ENCODE results near the gene PGLYRP1. TPM values are rescaled to one million over a fixed set of nuclear protein-coding genes. Genes with fewer than 3 reads are reported as not detected.

The PGLYRP1 gene
- total and polyA plus RNA-seq, 2 of the 13 experiments (the other 11 are each of a cell fraction or from before 2014, with no cell fraction given): not detected

- BruUV-seq (replicated peaks): no TSS peak
- no peaks in the 10 kb centered on the region for H3K79me2 ChIP-seq (ENCODE audit: insufficient read depth, low read length)
- H3K4me3 ChIP-seq (replicated peaks in 1 of 3; ENCODE audit: insufficient read depth in 1 of 3, low read depth in 2 of 3, low read length in 3 of 3): no peak overlapping the region
- H3K4me1 ChIP-seq (ENCODE audit: insufficient read depth, low read length): peaks cover 37% of the 10 kb centered on the region
- 50% methylated on average over 3 of the region's 3 CpGs for WGBS (ENCODE audit: low lambda C conversion rate)
- TF ChIP-seq SETDB1 (CRISPR knock-in tag; IDR thresholded peaks at IDR 0.05; ENCODE audit: borderline replicate concordance) (no peak), HNF4A (CRISPR knock-in tag; IDR thresholded peaks at IDR 0.05) (0 out of 2 replicates have a peak, but pooled peaks have one; percentile 16), TCF7 (IDR thresholded peaks at IDR 0.05; ENCODE audit: low read depth) (0 out of 2 replicates have a peak, but pooled peaks have one; percentile 13)
- POLR2A ChIA-PET: no interaction called here
- H3K27me3 ChIP-seq (ENCODE audit: control insufficient read depth in 1 of 2, insufficient read depth in 2 of 2, low read length in 2 of 2): no peaks in the 10 kb centered on the region
- in situ Hi-C loops (cut with HindIII; ENCODE audit: extremely low pct_ligation_motif_present, low pct_unique_long_range_greater_than_20kb): no loop called here
- H3K36me3 ChIP-seq (replicated peaks in 1 of 2; ENCODE audit: control insufficient read depth in 1 of 2, insufficient read depth in 2 of 2, low read length in 2 of 2): no peaks in the 10 kb centered on the region
- no peak overlapping the region for H3K9ac ChIP-seq (ENCODE audit: insufficient read depth, low read depth, low read length)
- no peak for ATAC-seq
- FAIRE-seq: no peak
- no peaks in the 10 kb centered on the region for H4K20me1 ChIP-seq (ENCODE audit: insufficient read depth, low read length)
- H3K9me3 ChIP-seq (ENCODE audit: low read length): peaks cover 14% of the 10 kb centered on the region
- CTCF ChIA-PET (ENCODE audit: low intra/inter-chr PET ratio, low total read pairs): no interaction called here
- intact Hi-C loops (cut with micrococcal nuclease; ENCODE audit: unreplicated experiment): no loop called here
- no peak overlapping the region for H3K27ac ChIP-seq (ENCODE audit: extremely low read length, insufficient read depth, low read length)
- H3K4me2 ChIP-seq (ENCODE audit: low read depth, low read length): no peak overlapping the region
- no peak overlapping the region for H2AFZ ChIP-seq (ENCODE audit: low read length)
- peak; percentile 19 for DNase-seq (ENCODE audit: low spot score)
Measured at GRCh38 chr19:46063201-46063600, 40.3 kb upstream of the PGLYRP1 start.

GRCh38 chr19:46060012-46060411, 37.2 kb upstream of the PGLYRP1 start:
- POLR2A ChIA-PET: no interaction called here

More at GRCh38 chr19:46060012-46060411, 37.2 kb upstream of the PGLYRP1 start:
- no peak overlapping the region for H3K27ac ChIP-seq (ENCODE audit: extremely low read length, insufficient read depth, low read length)
- no peaks in the 10 kb centered on the region for H4K20me1 ChIP-seq (ENCODE audit: insufficient read depth, low read length)
- peaks cover 27% of the 10 kb centered on the region for H3K4me1 ChIP-seq (ENCODE audit: insufficient read depth, low read length)
- H3K9me3 ChIP-seq (ENCODE audit: low read length): peaks cover 14% of the 10 kb centered on the region
- H3K4me3 ChIP-seq (replicated peaks in 1 of 3; ENCODE audit: insufficient read depth in 1 of 3, low read depth in 2 of 3, low read length in 3 of 3): no peak overlapping the region
- no peaks in the 10 kb centered on the region for H3K36me3 ChIP-seq (replicated peaks in 1 of 2; ENCODE audit: control insufficient read depth in 1 of 2, insufficient read depth in 2 of 2, low read length in 2 of 2)
- in situ Hi-C loops (cut with HindIII; ENCODE audit: extremely low pct_ligation_motif_present, low pct_unique_long_range_greater_than_20kb): no loop called here
- H3K79me2 ChIP-seq (ENCODE audit: insufficient read depth, low read length): no peaks in the 10 kb centered on the region
- intact Hi-C loops (cut with micrococcal nuclease; ENCODE audit: unreplicated experiment): no loop called here
- BruUV-seq (replicated peaks): no TSS peak
- TF ChIP-seq ZNF24 (IDR thresholded peaks at IDR 0.05): no peak
- no peak for TF ChIP-seq ZGPAT (CRISPR knock-in tag; IDR thresholded peaks at IDR 0.05)
- no peak for TF ChIP-seq ZNF383 (CRISPR knock-in tag; IDR thresholded peaks at IDR 0.05; ENCODE audit: borderline replicate concordance)
- TF ChIP-seq NFE2 (CRISPR knock-in tag; IDR thresholded peaks at IDR 0.05): no peak
- no peak for TF ChIP-seq HNRNPL (IDR thresholded peaks at IDR 0.05; ENCODE audit: low read depth, low read length)
- TF ChIP-seq ZNF326 (CRISPR knock-in tag; IDR thresholded peaks at IDR 0.05; ENCODE audit: borderline replicate concordance): no peak
- no peak for TF ChIP-seq ZNF709 (CRISPR knock-in tag; IDR thresholded peaks at IDR 0.05)
- TF ChIP-seq ZNF121 (CRISPR knock-in tag; IDR thresholded peaks at IDR 0.05): no peak
- no peak for DNase-seq (ENCODE audit: low spot score)
- CTCF ChIA-PET (ENCODE audit: low intra/inter-chr PET ratio, low total read pairs): no interaction called here
- H3K27me3 ChIP-seq (ENCODE audit: control insufficient read depth in 1 of 2, insufficient read depth in 2 of 2, low read length in 2 of 2): no peaks in the 10 kb centered on the region
- no peak for FAIRE-seq
- no peak overlapping the region for H3K4me2 ChIP-seq (ENCODE audit: low read depth, low read length)
- H2AFZ ChIP-seq (ENCODE audit: low read length): no peak overlapping the region
- no peak for ATAC-seq
- no peak overlapping the region for H3K9ac ChIP-seq (ENCODE audit: insufficient read depth, low read depth, low read length)
- WGBS (ENCODE audit: low lambda C conversion rate): 85% methylated on average over 2 of the region's 2 CpGs

Measured in HepG2 (cell line).